HUES6 (cell line): ENCODE data around the gene TNFAIP8.

ENCODE experiments used
- H3K27ac ChIP-seq: 2 replicates; pipeline ENCODE4 v1.7.0; 2013; ENCODE audit warnings: low read depth, mild to moderate bottlenecking, low read length, inconsistent platforms
- H3K27me3 ChIP-seq: 2 replicates; pipeline ENCODE4 v1.6.1; 2013; ENCODE audit warnings: low read length; ENCODE audit not compliant: control insufficient read depth, insufficient read depth
- H3K36me3 ChIP-seq: 2 replicates; pipeline ENCODE4 v1.6.1; 2013; ENCODE audit warnings: low read length; ENCODE audit not compliant: control insufficient read depth, insufficient read depth
- H3K4me1 ChIP-seq: 2 replicates; pipeline ENCODE4 v1.6.1; 2013; ENCODE audit warnings: low read length; ENCODE audit not compliant: control insufficient read depth, insufficient read depth
- H3K4me3 ChIP-seq: 2 replicates; pipeline ENCODE4 v1.5.1; 2013; ENCODE audit warnings: low read depth, low read length
- H3K9ac ChIP-seq: one replicate; pipeline ENCODE4 v1.6.1; 2013; ENCODE audit warnings: mild to moderate bottlenecking, low read length
- H3K9me3 ChIP-seq: 2 replicates; pipeline ENCODE4 v1.6.1; 2013; ENCODE audit warnings: low read depth, low read length; ENCODE audit not compliant: control insufficient read depth, insufficient read depth

Gene TNFAIP8

DNA sequence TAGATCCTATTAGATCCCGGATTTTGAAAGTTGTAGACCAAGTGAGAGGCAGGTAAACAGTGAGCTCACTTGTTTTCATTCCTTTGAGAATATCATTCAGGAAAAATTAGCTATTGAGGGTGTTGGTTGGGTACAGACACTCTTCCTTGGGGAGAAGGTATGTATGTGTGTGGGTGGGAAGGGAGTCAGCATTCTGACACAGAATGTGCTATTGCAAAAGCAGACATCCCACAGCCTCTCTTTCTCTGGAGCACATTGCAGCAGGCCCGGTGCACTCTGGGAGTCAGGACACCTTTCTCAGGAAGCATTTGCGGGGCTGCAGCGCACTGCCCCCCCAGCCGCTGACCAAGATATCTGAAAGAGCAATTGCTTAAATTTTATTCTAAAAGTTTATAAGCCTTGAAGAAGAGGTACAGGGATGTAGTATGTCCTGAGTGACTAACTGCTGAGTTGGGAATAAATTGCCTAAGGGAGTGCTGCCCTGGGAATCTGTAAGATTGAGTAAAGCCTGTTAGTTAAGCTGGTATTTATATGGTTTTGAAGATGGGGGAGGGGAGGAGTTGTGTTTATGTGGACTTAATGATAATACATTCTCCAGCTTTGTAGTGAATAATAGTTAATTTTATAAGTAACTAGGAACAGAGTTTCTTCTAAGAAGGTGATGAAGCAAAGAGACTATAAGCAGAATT is 5.2 kb downstream of the TNFAIP8 start:
- peaks cover 61% of the 10 kb centered on the region for H3K4me1 ChIP-seq
- no peak overlapping the region for H3K9ac ChIP-seq
- peaks cover 6% of the 10 kb centered on the region; the same call in 1 of the 2 replicates for H3K27me3 ChIP-seq
- H3K27ac ChIP-seq, result no peak overlapping the region
- H3K4me3 ChIP-seq, result no peak overlapping the region
- no peaks in the 10 kb centered on the region for H3K36me3 ChIP-seq
- H3K9me3 ChIP-seq, result no peaks in the 10 kb centered on the region

DNA sequence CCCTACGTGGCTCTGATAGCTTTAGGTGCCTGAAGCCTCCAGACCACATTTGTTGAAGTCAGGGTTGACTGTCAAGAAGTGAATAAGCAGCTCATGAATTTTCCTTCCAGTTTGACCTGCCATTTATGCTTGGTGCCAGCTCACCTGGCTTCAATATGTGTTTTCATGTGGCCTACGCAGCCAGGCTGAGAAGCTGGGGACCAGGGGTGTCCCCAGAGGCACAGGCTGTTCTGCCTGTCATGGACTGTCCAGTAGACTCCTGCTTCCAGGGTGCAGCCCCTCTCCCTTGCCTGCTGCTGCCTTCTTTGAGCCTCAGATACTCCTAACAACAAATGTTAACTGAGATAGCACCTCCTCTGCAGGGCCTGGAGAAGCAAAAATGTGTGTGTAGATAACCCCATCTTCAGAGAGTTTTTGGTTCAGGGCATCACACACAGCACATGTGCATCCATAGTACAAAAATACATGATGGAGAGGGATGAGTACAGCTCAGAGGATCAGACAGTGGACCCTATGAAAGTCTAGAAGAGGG is 5.8 kb downstream of the TNFAIP8 start:
- Histone ChIP-seq H3K4me1 (peaks cover 62% of the 10 kb centered on the region), H3K36me3 (no peaks in the 10 kb centered on the region), H3K4me3 (no peak overlapping the region), H3K9me3 (no peaks in the 10 kb centered on the region), H3K27me3 (peaks cover under 1% of the 10 kb centered on the region; the same call in 1 of the 2 replicates), H3K27ac (no peak overlapping the region), H3K9ac (no peak overlapping the region)

DNA sequence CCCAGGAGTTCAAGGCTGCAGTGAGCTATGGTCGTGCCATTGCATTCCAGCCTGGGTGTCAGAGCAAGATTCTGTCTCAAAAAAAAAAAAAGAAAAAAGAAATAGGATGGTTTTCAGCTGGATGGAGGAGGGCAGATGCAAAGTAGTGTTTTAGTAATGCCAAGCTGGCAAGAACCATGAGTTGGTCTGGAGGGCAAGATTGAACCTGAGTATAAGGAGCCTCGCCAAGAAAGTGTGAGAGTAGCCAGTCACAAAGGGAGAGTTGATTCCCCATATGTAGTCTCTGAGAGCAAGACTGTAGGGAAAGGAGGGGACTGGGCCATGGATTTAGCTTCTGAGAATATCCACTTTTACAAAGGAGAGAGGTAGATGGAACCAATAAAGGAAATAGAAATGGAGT is 6.9 kb downstream of the TNFAIP8 start:
- H3K9ac ChIP-seq, result no peak overlapping the region
- H3K36me3 ChIP-seq, result no peaks in the 10 kb centered on the region
- H3K4me1 ChIP-seq, result peaks cover 54% of the 10 kb centered on the region
- no peak overlapping the region for H3K4me3 ChIP-seq
- no peaks in the 10 kb centered on the region for H3K27me3 ChIP-seq
- H3K27ac ChIP-seq, result no peak overlapping the region
- no peaks in the 10 kb centered on the region for H3K9me3 ChIP-seq

- Histone ChIP-seq H3K4me3 (no peak overlapping the region), H3K27me3 (no peaks in the 10 kb centered on the region), H3K27ac (no peak overlapping the region), H3K9me3 (no peaks in the 10 kb centered on the region), H3K4me1 (peaks cover 48% of the 10 kb centered on the region), H3K36me3 (no peaks in the 10 kb centered on the region), H3K9ac (no peak overlapping the region)
These were observed 7.5 kb downstream of the TNFAIP8 start for GRCh38 chr5:119363271-119363670.

- no peaks in the 10 kb centered on the region for H3K36me3 ChIP-seq
- H3K27ac ChIP-seq, result no peak overlapping the region
- peaks cover 42% of the 10 kb centered on the region for H3K4me1 ChIP-seq
- H3K27me3 ChIP-seq, result no peaks in the 10 kb centered on the region
- H3K4me3 ChIP-seq, result no peak overlapping the region
- H3K9ac ChIP-seq, result no peak overlapping the region
- H3K9me3 ChIP-seq, result no peaks in the 10 kb centered on the region
These were observed 8.1 kb downstream of the TNFAIP8 start for GRCh38 chr5:119363936-119364335.

DNA sequence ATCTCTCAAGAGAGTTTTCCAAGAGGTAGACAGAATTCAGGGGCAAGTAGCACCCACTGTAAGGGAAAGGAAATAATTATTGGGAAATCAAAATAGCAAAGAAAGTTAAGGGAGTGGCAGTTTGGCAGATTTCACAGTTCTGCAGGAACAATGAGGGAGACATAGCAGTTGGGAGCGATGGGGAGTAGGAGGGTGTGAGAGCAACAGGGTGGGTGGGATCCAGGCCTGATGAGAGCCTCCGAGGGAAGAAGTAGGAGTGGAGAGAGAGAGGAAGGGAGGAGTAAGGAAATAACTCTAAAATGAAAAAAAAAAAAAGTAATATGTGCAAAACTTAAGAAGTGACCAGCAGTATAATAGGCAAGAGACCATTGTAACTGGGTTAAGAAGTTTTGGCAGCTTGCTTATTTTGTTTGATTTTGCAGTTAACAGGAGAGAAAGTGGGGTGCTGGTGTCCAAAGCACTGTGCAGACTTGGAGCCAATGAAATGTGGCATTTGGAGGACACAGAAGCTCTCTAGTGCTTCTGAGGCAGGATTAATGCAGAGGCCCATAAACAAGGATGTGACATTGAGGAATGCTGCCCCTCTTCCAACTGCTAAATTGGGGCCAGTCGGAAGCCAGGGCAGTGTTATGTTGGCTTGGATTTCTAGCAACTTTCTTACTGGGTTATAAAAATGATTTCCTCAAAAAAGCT is 10.2 kb downstream of the TNFAIP8 start:
- Histone ChIP-seq H3K27ac (no peak overlapping the region), H3K4me1 (peaks cover 35% of the 10 kb centered on the region), H3K9me3 (no peaks in the 10 kb centered on the region), H3K36me3 (no peaks in the 10 kb centered on the region), H3K27me3 (no peaks in the 10 kb centered on the region), H3K9ac (no peak overlapping the region), H3K4me3 (no peak overlapping the region)

DNA sequence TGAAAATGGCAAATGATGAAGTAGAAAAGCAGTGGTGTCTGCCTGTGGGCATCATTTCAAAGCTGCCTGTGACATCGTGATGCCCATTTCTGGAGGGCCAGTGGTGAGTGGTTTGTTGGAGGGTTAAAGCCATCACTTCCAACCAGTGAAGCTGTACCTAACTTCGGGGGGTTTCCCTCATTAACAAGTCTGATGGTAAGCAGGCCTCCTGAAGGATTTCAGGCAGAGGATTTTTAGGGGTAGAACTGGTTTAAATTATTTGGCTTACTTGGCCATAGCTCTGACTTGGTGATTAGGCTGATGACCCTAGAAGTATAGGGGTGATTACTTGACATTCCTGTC is 10.7 kb downstream of the TNFAIP8 start:
- H3K9ac ChIP-seq, result no peak overlapping the region
- no peak overlapping the region for H3K4me3 ChIP-seq
- no peaks in the 10 kb centered on the region for H3K9me3 ChIP-seq
- H3K27ac ChIP-seq, result no peak overlapping the region
- no peaks in the 10 kb centered on the region for H3K36me3 ChIP-seq
- peaks cover 30% of the 10 kb centered on the region for H3K4me1 ChIP-seq
- H3K27me3 ChIP-seq, result no peaks in the 10 kb centered on the region

GRCh38 chr5:119367502-119368237 is 11.9 kb downstream of the TNFAIP8 start:
- Histone ChIP-seq H3K4me3 (no peak overlapping the region), H3K4me1 (peaks cover 27% of the 10 kb centered on the region), H3K27ac (no peak overlapping the region), H3K9me3 (no peaks in the 10 kb centered on the region), H3K27me3 (no peaks in the 10 kb centered on the region), H3K9ac (no peak overlapping the region), H3K36me3 (no peaks in the 10 kb centered on the region)

GRCh38 chr5:119368238-119368630 is 12.4 kb downstream of the TNFAIP8 start:
- Histone ChIP-seq H3K27ac (no peak overlapping the region), H3K27me3 (no peaks in the 10 kb centered on the region), H3K9me3 (no peaks in the 10 kb centered on the region), H3K4me1 (peaks cover 27% of the 10 kb centered on the region), H3K4me3 (no peak overlapping the region), H3K36me3 (no peaks in the 10 kb centered on the region), H3K9ac (no peak overlapping the region)

DNA sequence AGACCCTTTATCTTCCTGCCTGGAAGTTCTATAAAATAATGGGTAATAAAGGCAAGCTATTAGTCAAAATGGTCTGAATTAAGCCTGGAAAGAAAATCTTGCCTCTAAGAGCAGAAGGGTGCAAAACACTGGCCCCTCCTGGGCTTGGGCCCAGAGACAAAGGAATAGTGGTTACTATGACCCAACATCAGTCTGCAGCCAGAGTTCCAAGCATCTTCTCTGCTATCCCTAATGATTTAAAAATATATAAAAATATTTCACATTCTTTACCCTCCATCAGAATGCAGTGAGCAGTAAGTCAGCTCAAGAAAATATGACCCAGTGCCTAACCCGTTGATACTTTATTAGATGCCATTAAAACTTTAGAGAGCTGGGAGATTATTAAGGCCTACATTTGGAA is 14.7 kb downstream of the TNFAIP8 start:
- Histone ChIP-seq H3K4me1 (peaks cover 18% of the 10 kb centered on the region), H3K27ac (no peak overlapping the region), H3K36me3 (no peaks in the 10 kb centered on the region), H3K9ac (no peak overlapping the region), H3K27me3 (no peaks in the 10 kb centered on the region), H3K4me3 (no peak overlapping the region), H3K9me3 (no peaks in the 10 kb centered on the region)

- Histone ChIP-seq H3K9me3 (no peaks in the 10 kb centered on the region), H3K27me3 (no peaks in the 10 kb centered on the region), H3K4me1 (peaks cover 15% of the 10 kb centered on the region), H3K36me3 (no peaks in the 10 kb centered on the region), H3K27ac (no peak overlapping the region), H3K9ac (no peak overlapping the region), H3K4me3 (no peak overlapping the region)
These were observed 15.3 kb downstream of the TNFAIP8 start for GRCh38 chr5:119371146-119371545.
